DMS53 treated with DMSO at 0.1 percent for 48 hours (cell line): ENCODE data around the gene GTF2IRD2.
A peak's percentile ranks its signal among the peaks of the same experiment; 100 is the strongest.
"Not testable (repeated sequence)": the region's sequence is repeated elsewhere in the genome, so short reads cannot be mapped to it uniquely, and the experiment has no call there.

Experiments
- DNase-seq: peaks from one replicate; lab custom pipeline; 2025; ENCODE audit not compliant: unreplicated experiment; lab: John Stamatoyannopoulos, UW

The GTF2IRD2 gene

DNA sequence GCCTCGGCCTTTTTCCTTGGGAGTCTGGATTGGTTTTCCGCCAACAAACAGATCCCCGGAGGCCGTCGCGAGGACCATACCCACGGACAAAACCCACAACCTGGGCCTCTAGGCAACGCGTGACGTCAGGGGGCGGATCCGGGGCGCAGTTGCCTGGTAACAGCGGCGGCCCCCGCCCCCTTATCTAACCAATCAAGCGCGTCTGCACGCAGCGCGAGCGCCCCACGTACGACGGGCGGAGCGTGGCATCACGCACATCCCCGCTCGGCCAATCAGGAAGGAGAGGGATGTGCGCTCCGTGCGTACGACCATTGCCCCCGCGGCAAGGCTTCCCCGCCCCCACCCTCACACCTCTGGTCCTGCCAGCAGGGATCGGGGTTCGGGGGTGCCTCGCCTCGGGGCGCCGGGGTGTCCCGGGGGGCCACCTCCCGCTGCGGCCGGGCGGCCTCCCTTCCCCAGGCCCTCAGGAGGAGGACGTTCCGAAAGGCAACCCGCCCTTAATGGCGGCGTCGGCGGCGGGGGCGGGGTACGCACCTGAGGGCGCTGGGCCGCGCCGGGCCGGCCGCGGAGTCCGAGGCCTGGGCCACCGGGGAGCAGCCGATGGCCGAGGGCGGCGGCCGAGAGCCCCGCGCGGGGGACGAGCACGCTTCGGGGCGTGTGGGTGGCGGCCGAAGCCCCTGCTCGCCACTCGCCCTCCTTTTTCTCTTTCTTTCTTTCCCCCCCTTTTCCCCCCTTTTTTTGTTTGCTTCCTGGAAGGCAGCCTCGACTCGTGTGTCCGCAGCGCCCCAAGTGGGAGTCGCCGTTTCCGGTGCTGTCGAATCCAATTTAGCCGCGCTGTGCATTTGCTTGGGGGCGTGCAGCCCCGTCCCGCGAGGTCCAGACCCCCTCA is at the start of gene GTF2IRD2:
Gene GTF2IRD2 (minus strand): TSS at position 773 of the 889 bp plus-strand sequence. CDS start 15,227 bp downstream, outside the sequence.
- DNase-seq = not testable (repeated sequence)

DNA sequence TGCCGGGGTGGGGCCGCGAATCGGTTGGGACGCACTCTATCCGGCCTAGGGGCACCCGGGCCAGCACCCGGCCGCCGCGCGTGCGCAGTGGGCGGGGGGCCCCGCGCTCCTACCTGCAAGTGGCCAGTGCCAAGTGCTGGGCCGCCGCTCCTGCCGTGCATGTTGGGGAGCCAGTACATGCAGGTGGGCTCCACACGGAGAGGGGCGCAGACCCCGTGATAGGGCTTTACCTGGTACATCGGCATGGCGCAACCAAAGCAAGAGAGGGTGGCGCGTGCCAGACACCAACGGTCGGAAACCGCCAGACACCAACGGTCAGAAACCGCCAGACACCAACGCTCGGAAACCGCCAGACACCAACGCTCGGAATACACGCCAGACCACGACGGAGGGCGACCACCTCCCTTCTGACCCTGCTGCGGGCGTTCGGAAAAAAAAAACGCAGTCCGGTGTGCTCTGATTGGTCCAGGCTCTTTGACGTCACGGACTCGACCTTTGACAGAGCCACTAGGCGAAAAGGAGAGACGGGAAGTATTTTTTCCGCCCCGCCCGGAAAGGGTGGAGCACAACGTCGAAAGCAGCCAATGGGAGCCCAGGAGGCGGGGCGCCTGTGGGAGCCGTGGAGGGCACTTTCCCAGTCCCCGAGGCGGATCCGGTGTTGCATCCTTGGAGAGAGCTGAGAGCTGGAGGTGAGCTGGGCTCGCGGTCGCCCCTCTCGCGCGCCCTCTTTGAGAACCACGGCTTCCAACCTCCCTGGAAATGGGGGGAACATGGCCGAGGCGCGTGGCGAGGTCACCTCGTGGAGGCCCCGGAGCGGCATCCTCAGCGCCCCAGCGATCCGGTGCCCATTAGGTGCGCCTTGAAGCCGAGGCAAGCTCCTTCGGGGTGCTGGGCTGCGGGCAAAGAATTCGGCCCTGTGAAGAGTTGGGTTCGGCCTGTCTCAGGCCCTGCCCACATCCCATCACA is 39.0 kb upstream of the GTF2IRD2 start:
- DNase-seq = peak; percentile 60

DNA sequence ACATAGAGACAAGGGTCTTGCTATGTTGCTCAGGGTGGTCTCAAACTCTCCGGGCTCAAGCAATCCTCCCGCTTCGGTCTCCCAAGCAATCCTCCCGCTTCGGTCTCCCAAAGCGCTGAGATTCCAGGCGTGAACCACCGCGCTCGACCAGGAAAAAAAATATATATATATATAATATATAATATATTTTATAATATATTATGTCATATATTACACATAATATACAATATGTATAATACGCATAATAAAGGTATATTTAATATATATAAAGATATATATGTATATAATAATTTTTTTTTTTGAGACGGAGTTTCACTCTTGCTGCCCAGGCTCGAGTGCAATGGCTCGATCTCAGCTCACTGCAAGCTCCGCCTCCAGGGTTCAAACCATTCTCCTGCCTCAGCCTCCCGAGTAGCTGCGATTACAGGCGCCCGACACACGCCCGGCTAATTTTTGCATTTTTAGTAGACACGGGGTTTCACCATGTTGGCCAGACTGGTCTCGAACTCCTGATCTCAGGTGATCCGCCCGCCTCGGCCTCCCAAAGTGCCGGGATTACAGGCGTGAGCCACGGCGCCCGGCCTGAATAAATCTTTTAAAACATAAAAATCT is 38.2 kb upstream of the GTF2IRD2 start:
- not testable (repeated sequence) for DNase-seq

GRCh38 chr7:74885295-74885694 is 33.9 kb upstream of the GTF2IRD2 start:
- DNase-seq = not testable (repeated sequence)

GRCh38 chr7:74882110-74882509 is 30.7 kb upstream of the GTF2IRD2 start:
- DNase-seq = not testable (repeated sequence)

DNA sequence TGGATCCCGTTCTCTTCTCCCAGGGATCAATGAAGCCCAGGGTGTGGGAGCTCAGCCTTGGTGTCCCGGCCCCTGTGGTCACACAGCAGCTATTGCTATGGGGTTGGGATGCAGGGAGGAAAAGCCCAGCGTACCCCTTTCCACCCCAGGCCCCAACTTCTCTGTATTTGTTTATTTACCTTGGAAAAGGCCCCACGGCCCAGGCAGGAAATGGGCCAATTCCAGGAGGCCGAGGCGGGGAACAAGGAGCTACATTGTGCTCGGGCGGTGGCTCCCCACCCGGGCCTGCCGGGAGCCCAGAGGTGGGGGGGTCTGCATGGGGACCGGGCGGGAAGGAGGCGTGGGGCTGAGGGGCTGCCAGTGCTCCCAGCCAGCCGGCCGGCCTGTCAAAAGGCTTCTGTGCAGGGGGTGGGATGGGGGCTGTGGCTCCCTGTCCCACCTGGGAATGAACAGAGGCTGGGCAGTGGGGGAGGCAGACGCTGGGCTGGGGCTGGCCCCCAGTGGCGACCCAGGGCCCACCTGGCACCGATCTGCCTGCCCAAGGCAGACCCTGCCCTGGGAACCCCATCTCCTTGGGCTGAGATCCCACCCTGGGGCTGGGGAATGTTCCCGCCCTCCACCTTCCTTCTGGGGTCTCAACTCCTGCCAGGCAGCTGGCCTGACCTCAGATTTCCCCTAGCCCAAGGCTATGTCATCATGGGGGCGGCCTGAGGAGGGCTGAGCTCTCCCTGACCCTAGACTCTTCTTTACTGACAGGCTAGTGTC is 23.5 kb upstream of the GTF2IRD2 start:
- not testable (repeated sequence) for DNase-seq

DNA sequence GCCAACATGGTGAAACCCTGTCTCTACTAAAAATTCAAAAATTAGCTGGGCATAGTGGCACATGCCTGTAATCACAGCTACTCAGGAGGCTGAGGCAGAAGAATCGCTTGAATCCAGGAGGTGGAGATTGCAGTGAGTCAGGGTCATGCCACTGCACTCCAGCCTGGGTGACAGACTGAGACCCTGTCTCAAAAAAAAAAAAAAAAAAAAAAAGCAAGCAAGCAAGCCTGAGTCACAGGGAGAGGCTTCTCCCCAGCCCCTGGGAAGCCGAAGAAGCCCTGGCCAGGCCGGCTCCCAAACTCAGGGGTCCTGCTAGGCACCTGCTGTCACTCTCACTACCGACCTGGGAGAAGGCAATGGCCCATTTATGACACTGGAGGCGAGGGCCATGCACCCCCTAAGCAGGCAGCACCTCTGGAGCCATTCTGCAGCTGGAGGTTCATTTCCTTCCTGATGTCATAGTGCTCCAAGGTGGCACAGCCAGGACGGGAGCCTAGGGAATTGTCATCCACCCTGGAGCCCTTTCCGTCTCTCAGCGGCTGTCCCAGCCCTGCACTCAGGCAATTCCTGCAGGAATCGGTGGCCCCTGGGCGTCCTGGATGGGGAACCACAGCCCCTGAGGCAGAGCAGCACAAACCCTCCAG is 22.8 kb upstream of the GTF2IRD2 start:
- DNase-seq = not testable (repeated sequence)

GRCh38 chr7:74872542-74872941 is 21.1 kb upstream of the GTF2IRD2 start:
- DNase-seq = not testable (repeated sequence)

DNA sequence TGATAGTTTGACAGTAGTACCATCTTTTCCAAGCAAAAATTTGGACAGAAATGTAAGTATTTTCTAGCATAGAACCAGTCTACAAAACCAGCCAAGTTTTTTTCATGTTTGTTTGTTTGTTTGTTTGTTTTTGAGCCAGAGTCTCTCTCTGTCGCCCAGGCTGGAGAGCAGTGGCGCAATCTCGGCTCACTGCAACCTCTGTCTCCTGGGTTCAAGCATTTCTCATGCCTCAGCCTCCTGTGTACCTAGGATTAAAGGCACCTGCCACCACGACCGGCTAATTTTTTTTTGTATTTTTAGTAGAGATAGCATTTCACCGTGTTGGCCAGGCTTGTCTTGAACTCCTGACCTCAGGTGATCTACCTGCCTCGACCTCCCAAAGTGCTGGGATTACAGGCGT is 14.4 kb upstream of the GTF2IRD2 start:
- DNase-seq = not testable (repeated sequence)

GRCh38 chr7:74849853-74850252 is 1.6 kb downstream of the GTF2IRD2 start:
- not testable (repeated sequence) for DNase-seq

- not testable (repeated sequence) for DNase-seq
Observed at GRCh38 chr7:74830411-74830810, 21.0 kb downstream of the GTF2IRD2 start.

GRCh38 chr7:74829959-74830358 is 21.4 kb downstream of the GTF2IRD2 start:
- DNase-seq = not testable (repeated sequence)

DNA sequence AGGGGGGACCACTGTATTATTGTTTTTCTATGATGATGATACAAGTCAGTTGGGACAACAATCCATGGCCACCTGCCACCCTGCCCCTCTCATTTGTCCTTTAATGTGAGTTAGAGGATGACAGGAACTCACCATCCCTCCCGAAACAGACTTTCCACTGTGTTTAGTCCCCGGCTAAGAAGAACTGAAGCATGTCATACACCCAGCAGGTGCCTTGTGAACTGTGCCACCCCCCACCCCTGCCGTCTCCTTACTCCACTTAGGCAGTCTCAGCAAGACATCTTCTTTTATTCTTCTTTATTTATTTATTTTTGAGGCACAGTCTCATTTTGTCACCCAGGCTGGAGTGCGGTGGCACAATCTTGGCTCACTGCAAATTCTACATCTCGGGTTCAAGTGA is 30.1 kb downstream of the GTF2IRD2 start:
- not testable (repeated sequence) for DNase-seq

DNA sequence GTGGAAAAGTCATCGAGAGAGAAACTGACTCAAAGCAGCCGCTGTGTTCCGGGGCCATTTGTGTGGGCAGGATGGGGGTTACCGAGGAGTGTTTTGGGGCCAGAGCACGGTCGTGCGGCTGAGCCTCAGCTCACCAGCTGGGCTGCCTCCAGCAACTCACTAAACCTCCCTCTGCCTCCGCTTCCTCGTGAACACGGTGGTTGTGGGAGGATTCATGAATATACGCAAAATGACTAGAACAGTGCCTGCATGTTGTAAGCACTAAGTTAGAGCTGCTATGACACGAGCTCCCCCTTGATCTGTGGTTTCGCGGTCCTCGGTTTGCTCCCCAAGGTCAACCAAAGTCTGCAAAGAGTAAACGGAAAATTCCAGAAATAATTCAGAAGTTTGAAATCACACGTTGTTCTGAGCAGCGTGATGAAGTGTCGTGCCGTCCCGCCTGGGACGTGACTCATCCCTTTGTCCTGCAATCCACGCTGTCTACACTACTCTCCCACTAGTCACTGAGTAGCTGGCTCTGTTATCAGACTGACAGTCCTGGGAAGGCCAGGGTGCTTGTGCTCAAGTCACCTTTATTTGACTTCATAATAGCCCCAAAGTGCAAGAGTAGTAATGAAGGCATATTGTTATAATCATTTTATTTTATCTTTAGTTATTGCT is 31.1 kb downstream of the GTF2IRD2 start:
- DNase-seq = not testable (repeated sequence)

DNA sequence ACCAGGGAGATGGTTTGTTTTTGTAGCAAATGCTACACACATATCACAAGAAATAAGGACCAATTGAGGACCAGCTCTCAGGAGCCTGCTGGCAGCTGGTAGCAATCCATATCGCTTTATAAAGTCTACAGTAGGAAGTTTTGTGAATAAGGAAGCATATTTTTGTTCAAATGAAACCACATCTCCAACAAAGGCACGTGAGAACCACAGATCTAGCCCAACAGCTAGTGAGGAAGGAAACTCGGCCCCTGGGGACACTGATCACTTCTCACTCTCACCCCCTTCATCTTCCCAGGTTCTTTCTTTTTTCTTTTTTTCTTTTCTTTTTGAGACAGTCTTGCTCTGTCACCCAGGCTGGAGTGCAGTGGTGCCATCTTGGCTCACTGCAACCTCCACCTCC is 35.5 kb downstream of the GTF2IRD2 start:
- not testable (repeated sequence) for DNase-seq

GRCh38 chr7:74798644-74799043 is 52.8 kb downstream of the GTF2IRD2 start:
- DNase-seq = not testable (repeated sequence)

DNA sequence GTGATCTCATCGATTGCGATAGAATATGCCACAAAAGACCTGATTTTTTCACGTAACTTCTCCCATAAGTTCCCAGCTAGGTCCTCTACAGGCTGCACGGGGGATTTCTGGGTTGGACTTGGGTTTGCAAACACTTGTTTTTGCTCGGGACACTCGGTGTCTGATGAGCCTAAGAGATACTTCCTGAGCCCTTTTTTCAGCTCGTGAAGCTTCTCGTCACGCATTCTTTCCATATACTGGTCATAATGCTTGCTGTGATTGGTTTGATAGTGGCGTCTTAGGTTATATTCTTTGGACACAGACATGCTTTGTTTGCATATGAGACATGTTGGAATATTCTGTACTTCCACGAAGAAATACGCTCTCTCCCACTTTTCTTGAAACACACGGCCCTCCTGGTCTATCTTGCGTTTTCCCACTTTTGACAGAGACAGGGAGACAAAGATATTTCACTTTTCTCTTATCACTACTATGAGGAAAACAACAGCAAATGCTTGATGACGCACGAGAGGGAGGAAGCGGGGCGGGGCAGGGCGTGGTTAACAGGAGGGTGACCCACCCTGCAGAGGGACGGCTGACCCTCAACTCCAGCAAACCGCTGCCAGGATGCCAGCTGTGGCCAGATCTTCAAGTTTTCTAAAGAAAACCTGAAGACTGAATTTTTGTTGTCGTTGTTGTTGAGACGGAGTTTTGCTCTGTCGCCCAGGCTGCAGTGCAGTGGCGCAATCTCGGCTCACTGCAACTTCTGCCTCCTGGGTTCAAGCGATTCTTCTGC is 53.4 kb downstream of the GTF2IRD2 start:
- DNase-seq = not testable (repeated sequence)

- not testable (repeated sequence) for DNase-seq
Observed at GRCh38 chr7:74789200-74789736, 62.1 kb downstream of the GTF2IRD2 start.
